GM12864 (cell line): ENCODE results near the gene TLR1.

Source experiments
- DNase-seq: peaks from one replicate; pipeline ENCODE4 v3.0.0-alpha.2; 2011; ENCODE audit warnings: low read depth
- H3K4me3 ChIP-seq: 2 replicates; pipeline ENCODE4 v1.5.1; 2011; ENCODE audit warnings: mild to moderate bottlenecking, low read depth, low read length, control low read depth
- TF ChIP-seq, protein P1 (sequence below): IDR thresholded peaks from 2 replicates; pipeline ENCODE4 v1.5.1; 2011; ENCODE audit warnings: low read depth, mild to moderate bottlenecking, moderate library complexity, low read length, control low read depth, inconsistent platforms; ENCODE audit errors: missing control alignments

TLR1 gene

DNA sequence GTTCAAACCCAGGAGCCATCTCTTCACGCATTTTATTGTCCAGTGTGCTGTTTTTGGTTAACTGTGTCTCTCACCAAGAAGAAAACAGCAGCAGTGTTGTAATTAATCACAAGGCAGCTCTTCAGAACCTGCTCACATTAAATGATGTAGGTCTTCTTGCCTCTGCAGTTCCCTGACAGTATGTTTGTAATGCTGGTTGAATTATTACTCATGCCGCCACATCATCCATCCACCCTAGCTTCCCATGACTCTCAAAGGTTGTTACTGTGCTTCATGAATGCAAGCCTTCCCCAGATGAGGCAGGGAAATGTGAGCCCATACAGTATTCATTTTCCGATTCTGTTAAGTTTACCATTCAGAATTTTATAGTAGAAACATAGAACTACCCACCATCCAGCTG is 39.2 kb downstream of the TLR1 start:
- DNase-seq = no peak
- TF ChIP-seq, protein P1, sequence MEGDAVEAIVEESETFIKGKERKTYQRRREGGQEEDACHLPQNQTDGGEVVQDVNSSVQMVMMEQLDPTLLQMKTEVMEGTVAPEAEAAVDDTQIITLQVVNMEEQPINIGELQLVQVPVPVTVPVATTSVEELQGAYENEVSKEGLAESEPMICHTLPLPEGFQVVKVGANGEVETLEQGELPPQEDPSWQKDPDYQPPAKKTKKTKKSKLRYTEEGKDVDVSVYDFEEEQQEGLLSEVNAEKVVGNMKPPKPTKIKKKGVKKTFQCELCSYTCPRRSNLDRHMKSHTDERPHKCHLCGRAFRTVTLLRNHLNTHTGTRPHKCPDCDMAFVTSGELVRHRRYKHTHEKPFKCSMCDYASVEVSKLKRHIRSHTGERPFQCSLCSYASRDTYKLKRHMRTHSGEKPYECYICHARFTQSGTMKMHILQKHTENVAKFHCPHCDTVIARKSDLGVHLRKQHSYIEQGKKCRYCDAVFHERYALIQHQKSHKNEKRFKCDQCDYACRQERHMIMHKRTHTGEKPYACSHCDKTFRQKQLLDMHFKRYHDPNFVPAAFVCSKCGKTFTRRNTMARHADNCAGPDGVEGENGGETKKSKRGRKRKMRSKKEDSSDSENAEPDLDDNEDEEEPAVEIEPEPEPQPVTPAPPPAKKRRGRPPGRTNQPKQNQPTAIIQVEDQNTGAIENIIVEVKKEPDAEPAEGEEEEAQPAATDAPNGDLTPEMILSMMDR = no peak
- no peak overlapping the region for H3K4me3 ChIP-seq

DNA sequence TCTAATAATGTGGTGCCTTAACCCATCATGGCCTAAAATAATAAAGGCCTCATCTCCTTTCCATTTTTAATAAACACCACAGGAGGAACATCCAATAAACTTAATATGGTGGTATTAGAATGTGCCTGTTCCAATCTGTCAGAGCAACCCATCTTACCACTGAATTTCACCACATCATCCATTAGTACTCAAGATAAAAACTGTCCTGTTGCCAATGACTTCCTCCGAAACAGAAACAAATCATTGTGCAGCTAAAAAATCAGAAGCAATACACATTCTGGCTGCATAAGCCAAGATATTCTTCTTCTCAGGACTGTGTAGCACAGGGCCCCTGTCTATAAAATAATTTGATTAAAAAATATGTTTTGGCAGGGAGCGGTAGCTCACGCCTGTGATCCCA is 40.3 kb downstream of the TLR1 start:
- no peak overlapping the region for H3K4me3 ChIP-seq
- DNase-seq = no peak
- TF ChIP-seq, protein P1 = no peak

DNA sequence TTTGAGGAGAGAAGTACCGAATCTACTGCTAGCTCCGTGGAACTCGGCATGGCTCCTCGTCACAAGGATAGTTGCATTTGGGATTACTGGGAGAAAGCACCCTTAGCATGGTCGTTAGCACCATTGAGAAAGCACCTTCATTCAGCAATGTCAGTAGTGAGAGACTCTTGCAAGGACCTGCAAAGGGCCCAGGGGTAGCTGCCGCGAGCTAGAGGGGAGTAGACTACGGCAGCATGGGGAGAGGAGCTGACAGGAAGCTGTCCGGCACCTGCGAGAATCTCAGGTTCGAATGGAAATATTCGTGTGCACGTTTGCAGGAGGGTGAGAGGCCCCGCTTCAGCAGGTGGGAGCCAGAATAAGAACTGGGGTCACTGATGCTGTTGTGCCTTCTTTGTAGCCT is 42.0 kb downstream of the TLR1 start:
- TF ChIP-seq, protein P1 = no peak
- H3K4me3 ChIP-seq = peak overlapping the region; percentile 9
- no peak for DNase-seq

DNA sequence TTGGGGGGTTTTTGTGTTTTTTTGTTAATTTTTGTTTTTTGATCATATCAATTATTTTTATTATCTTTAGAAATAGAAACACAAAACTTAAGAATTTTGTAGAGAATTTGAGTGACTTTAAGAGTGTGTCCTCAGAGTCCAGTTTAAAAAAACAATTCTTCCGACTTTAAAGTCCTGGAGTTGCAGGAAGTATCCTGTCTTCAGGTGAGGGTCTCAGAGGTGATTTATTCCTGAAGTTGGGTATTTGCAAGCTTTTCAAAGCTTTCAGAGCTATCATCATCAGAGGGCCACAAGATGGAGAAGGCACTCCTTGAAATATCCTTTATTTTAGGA is 44.8 kb downstream of the TLR1 start:
- no peak overlapping the region for H3K4me3 ChIP-seq
- no peak for DNase-seq
- TF ChIP-seq, protein P1 = no peak

DNA sequence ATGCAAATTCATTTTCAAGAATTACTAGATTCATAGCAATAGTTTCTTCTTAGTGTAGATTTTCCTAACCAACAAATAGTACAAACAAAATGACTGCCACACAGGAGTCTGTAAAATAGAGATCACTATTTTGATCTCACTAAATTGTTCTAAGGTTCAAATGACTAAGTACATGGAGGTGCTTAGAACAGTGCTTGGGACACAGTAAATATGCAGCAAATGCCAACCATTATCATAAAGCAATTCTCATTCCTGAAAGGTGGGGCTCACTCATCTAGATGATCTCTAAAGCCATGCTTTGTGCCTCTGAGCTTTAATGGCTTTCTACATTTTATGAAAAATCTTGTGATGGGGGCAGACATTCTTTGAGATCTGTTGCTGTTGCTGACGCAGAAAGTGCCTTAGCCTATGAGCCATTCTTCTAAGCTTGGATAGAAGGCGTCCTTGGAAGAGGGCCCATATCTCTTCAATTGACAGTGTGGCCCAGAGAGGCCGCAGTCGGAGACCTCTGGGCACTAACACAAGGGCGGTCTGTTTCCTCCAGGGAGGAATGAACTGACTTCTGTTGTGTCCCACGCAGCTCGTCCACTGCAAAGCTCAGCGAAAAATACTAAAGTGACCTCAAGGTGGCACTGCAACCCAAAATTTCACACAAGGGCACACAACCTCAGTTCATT is 45.3 kb downstream of the TLR1 start:
- DNase-seq = no peak
- no peak overlapping the region for H3K4me3 ChIP-seq

DNA sequence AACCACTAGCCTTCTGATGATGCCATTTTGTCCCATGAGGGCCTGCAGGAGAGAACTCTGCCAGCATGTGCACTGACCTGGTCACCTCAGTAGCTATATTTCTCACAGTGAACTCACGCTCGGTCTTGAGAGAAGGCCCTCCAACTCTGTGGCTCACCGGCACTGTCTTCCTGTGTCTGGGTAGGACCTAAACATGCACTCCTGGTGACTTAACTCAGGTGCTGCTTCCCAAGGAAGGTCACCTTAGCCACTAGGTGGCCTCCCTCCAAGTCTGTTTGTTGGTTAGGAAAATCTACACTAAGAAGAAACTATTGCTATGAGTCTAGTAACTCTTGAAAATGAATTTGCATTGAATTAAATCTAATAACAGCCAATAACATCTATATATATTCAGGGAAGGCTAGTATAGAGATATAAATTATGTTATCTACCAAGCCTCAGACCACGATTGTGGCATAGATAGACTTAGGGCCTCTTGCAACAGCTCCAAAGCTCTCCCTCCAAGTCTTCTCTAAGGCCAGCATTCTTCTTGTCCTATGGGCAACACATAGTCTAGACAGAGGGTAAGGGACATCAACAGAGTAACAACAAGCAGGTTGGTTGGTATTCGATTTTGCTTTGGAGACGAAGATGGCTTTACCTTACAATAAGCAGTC is 46.5 kb downstream of the TLR1 start:
- no peak overlapping the region for H3K4me3 ChIP-seq
- DNase-seq = no peak
- TF ChIP-seq, protein P1 = peak; percentile 58

More for the DNA sequence above, 45.3 kb downstream of the TLR1 start:
- TF ChIP-seq, protein P1 = peak; percentile 55
